Osteoblast (primary cell): Measurements from ENCODE around the gene MBOAT2. TPM values are rescaled to one million over a fixed set of nuclear protein-coding genes. Genes with fewer than 3 reads are reported as not detected.

Experiments
- DNase-seq: peaks from one replicate; pipeline ENCODE4 v3.0.0; 2011; ENCODE audit warnings: low spot score, mixed read lengths; ENCODE audit not compliant: insufficient read length; ENCODE audit errors: missing footprints
- H2AFZ ChIP-seq: 2 replicates; pipeline ENCODE4 v1.6.0; 2011; ENCODE audit warnings: mild to moderate bottlenecking, low read length
- H3K27ac ChIP-seq: 2 replicates; pipeline ENCODE4 v1.5.1; 2011; ENCODE audit warnings: mild to moderate bottlenecking, low read depth, low read length, moderate library complexity
- H3K27me3 ChIP-seq: 2 replicates; pipeline ENCODE4 v1.6.0; 2012; ENCODE audit warnings: mild to moderate bottlenecking, control low read depth, inconsistent platforms, low read length, moderate library complexity; ENCODE audit not compliant: insufficient read depth
- H3K36me3 ChIP-seq: 2 replicates; pipeline ENCODE4 v1.5.1; 2011; ENCODE audit warnings: mild to moderate bottlenecking, low read length, control low read depth, moderate library complexity; ENCODE audit not compliant: insufficient read depth
- H3K4me1 ChIP-seq: 2 replicates; pipeline ENCODE4 v1.5.1; 2011; ENCODE audit warnings: mild to moderate bottlenecking, low read length, control low read depth, moderate library complexity; ENCODE audit not compliant: insufficient read depth
- H3K4me2 ChIP-seq: 2 replicates; pipeline ENCODE4 v1.6.0; 2011; ENCODE audit warnings: mild to moderate bottlenecking, low read length; ENCODE audit not compliant: insufficient read depth
- H3K4me3 ChIP-seq: fragments of 200-600 bp; sonication (generic); 3 replicates; pipeline ENCODE4 v1.5.1; 2012; ENCODE audit warnings: mild to moderate bottlenecking, low read length, inconsistent platforms; ENCODE audit not compliant: insufficient read depth
- H3K79me2 ChIP-seq: 2 replicates; pipeline ENCODE4 v1.6.0; 2012; ENCODE audit warnings: mild to moderate bottlenecking, low read length, control low read depth, inconsistent platforms; ENCODE audit not compliant: insufficient read depth
- H3K9me3 ChIP-seq: 2 replicates; pipeline ENCODE4 v1.5.1; 2011; ENCODE audit warnings: low read depth, low read length, control low read depth
- H4K20me1 ChIP-seq: 2 replicates; pipeline ENCODE4 v1.6.0; 2012; ENCODE audit warnings: mild to moderate bottlenecking, low read length, control low read depth; ENCODE audit not compliant: insufficient read depth
- total RNA-seq: library from RNA; depleted of rRNA; stranded (reverse); fragments of >200 nt; gene quantifications from 2 replicates; pipeline ENCODE4 v1.2.3, GENCODE V29; 2012
- TF ChIP-seq, protein P1 (sequence below): IDR thresholded peaks from 2 replicates; pipeline ENCODE4 v1.5.1; 2011; ENCODE audit warnings: mild to moderate bottlenecking, low read depth, low read length, moderate library complexity; ENCODE audit errors: extremely low read depth

Gene MBOAT2
- total RNA-seq, 1 donor: 54.3 TPM

GRCh38 chr2:8994386-8994785 lies 9.1 kb downstream of the MBOAT2 start:
- H2AFZ ChIP-seq: no peak overlapping the region
- H3K9me3 ChIP-seq: no peaks in the 10 kb centered on the region
- TF ChIP-seq, protein P1, sequence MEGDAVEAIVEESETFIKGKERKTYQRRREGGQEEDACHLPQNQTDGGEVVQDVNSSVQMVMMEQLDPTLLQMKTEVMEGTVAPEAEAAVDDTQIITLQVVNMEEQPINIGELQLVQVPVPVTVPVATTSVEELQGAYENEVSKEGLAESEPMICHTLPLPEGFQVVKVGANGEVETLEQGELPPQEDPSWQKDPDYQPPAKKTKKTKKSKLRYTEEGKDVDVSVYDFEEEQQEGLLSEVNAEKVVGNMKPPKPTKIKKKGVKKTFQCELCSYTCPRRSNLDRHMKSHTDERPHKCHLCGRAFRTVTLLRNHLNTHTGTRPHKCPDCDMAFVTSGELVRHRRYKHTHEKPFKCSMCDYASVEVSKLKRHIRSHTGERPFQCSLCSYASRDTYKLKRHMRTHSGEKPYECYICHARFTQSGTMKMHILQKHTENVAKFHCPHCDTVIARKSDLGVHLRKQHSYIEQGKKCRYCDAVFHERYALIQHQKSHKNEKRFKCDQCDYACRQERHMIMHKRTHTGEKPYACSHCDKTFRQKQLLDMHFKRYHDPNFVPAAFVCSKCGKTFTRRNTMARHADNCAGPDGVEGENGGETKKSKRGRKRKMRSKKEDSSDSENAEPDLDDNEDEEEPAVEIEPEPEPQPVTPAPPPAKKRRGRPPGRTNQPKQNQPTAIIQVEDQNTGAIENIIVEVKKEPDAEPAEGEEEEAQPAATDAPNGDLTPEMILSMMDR: no peak
- no peak overlapping the region for H3K4me2 ChIP-seq
- H3K4me3 ChIP-seq: no peak overlapping the region
- no peak overlapping the region for H3K27ac ChIP-seq
- H3K27me3 ChIP-seq: no peaks in the 10 kb centered on the region
- no peaks in the 10 kb centered on the region for H3K36me3 ChIP-seq
- no peak for DNase-seq
- peaks cover 93% of the 10 kb centered on the region for H3K79me2 ChIP-seq
- H3K4me1 ChIP-seq: peaks cover 17% of the 10 kb centered on the region
- H4K20me1 ChIP-seq: peaks cover 14% of the 10 kb centered on the region

DNA sequence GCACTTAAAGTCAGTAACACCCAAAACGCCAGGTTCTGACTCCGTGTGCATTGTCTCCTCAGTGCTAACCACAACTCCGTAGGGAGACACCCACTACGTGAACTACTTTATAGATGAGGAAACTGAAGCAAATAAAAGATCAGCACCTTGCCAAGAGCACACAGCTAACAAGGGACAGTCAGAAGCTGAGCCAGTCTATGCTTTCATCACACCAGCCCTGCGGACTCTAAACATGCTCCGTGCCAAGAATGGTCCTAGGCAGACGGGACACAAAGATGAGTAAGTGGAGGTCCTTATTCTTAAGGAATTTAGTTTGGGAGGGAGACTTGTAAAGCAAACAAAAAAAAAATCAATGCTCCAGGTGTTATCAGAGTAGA lies 9.6 kb downstream of the MBOAT2 start:
- Histone ChIP-seq H3K4me3 (no peak overlapping the region), H2AFZ (no peak overlapping the region), H3K4me2 (peak overlapping the region; percentile 56), H3K27me3 (no peaks in the 10 kb centered on the region), H4K20me1 (peaks cover 10% of the 10 kb centered on the region), H3K27ac (peak overlapping the region; percentile 37), H3K79me2 (peaks cover 93% of the 10 kb centered on the region), H3K9me3 (no peaks in the 10 kb centered on the region), H3K36me3 (no peaks in the 10 kb centered on the region), H3K4me1 (peaks cover 17% of the 10 kb centered on the region)
- TF ChIP-seq, protein P1: no peak
- peak; percentile 78 for DNase-seq

- Histone ChIP-seq H3K4me3 (no peak overlapping the region), H3K79me2 (peaks cover 91% of the 10 kb centered on the region), H3K4me1 (peaks cover 17% of the 10 kb centered on the region), H3K9me3 (no peaks in the 10 kb centered on the region), H3K27ac (peak overlapping the region; percentile 37), H3K36me3 (no peaks in the 10 kb centered on the region), H4K20me1 (peaks cover 6% of the 10 kb centered on the region), H3K27me3 (no peaks in the 10 kb centered on the region), H2AFZ (no peak overlapping the region), H3K4me2 (peak overlapping the region; percentile 56)
- TF ChIP-seq, protein P1: no peak
- DNase-seq: no peak
Measured at GRCh38 chr2:8993196-8993901, 10.1 kb downstream of the MBOAT2 start.

- Histone ChIP-seq H3K4me1 (peaks cover 23% of the 10 kb centered on the region), H3K27me3 (no peaks in the 10 kb centered on the region), H3K79me2 (peaks cover 88% of the 10 kb centered on the region), H2AFZ (no peak overlapping the region), H3K36me3 (no peaks in the 10 kb centered on the region), H3K4me2 (no peak overlapping the region), H4K20me1 (peaks cover 3% of the 10 kb centered on the region), H3K9me3 (no peaks in the 10 kb centered on the region), H3K27ac (no peak overlapping the region), H3K4me3 (no peak overlapping the region)
- TF ChIP-seq, protein P1: no peak
- no peak for DNase-seq
Measured at GRCh38 chr2:8992643-8993042, 10.8 kb downstream of the MBOAT2 start.
